A673 (cell line): Measurements from ENCODE around the gene CSTF1. TPM values are rescaled to one million over a fixed set of nuclear protein-coding genes. Genes with fewer than 3 reads are reported as not detected.

ENCODE experiments used
- BruUV-seq: library from RNA; stranded (reverse); fragments of 400-500 nt; replicated peaks from 2 replicates; lab custom pipeline; 2021; lab: Mats Ljungman, UMichigan
- CTCF ChIA-PET: fragments of 300-600 bp; sonication (Branson Sonifier 250); formaldehyde crosslinking; loops from one replicate; lab custom pipeline; 2022; ENCODE audit warnings: antibody characterized with exemption; lab: Charles Lee
- POLR2A ChIA-PET: fragments of 300-600 bp; sonication (Branson Sonifier 250); formaldehyde crosslinking; loops from one replicate; lab custom pipeline; 2022; ENCODE audit warnings: antibody characterized with exemption; ENCODE audit not compliant: low non-redundant PET; lab: Charles Lee
- DNase-seq: peaks from one replicate; pipeline ENCODE4 v3.0.0-alpha.2; 2015; ENCODE audit warnings: low spot score
- H3K27ac ChIP-seq: fragments of 200-600 bp; sonication (generic); 2 replicates; pipeline ENCODE4 v1.5.1; 2016; ENCODE audit warnings: mixed run types, low read depth, mild to moderate bottlenecking, mixed read lengths, antibody characterized with exemption, low read length; ENCODE audit not compliant: poor library complexity, severe bottlenecking
- H3K27me3 ChIP-seq: fragments of 200-600 bp; sonication (generic); replicated peaks from 2 replicates; pipeline ENCODE4 v1.6.1; 2017; ENCODE audit warnings: mixed run types, low read depth, mild to moderate bottlenecking, mixed read lengths, antibody characterized with exemption, low read length; ENCODE audit not compliant: insufficient read depth, poor library complexity
- H3K36me3 ChIP-seq: fragments of 200-600 bp; sonication (generic); 2 replicates; pipeline ENCODE4 v1.6.1; 2016; ENCODE audit warnings: mixed run types, mild to moderate bottlenecking, mixed read lengths, antibody characterized with exemption, low read length; ENCODE audit not compliant: insufficient read depth, poor library complexity, severe bottlenecking
- H3K4me1 ChIP-seq: fragments of 200-600 bp; sonication (generic); 2 replicates; pipeline ENCODE4 v1.6.1; 2017; ENCODE audit warnings: mixed run types, mild to moderate bottlenecking, mixed read lengths, antibody characterized with exemption, low read length; ENCODE audit not compliant: insufficient read depth, poor library complexity, severe bottlenecking
- H3K4me3 ChIP-seq: fragments of 200-600 bp; sonication (generic); 2 replicates; pipeline ENCODE4 v1.5.1; 2016; ENCODE audit warnings: low read depth, mixed run types, mild to moderate bottlenecking, mixed read lengths, low read length; ENCODE audit not compliant: poor library complexity, severe bottlenecking
- H3K9me3 ChIP-seq: fragments of 200-600 bp; sonication (generic); 2 replicates; pipeline ENCODE4 v1.6.1; 2016; ENCODE audit warnings: mixed run types, low read depth, mild to moderate bottlenecking, mixed read lengths, antibody characterized with exemption, low read length; ENCODE audit not compliant: poor library complexity, severe bottlenecking
- EZH2 ChIP-seq: fragments of 200-600 bp; sonication (generic); IDR thresholded peaks from 2 replicates; pipeline ENCODE4 v1.6.1; 2017; ENCODE audit warnings: borderline replicate concordance, low read depth, mild to moderate bottlenecking, mixed read lengths, antibody characterized with exemption, low read length; ENCODE audit not compliant: poor library complexity, severe bottlenecking
- intact Hi-C: fragments of 100-400 bp; cut with micrococcal nuclease; formaldehyde crosslinking; loops from one replicate; pipeline ENCODE4 v1.10.0; 2022; ENCODE audit not compliant: unreplicated experiment
- total RNA-seq: library from RNA; stranded (reverse); gene quantifications from 2 replicates; pipeline ENCODE4 v1.2.3, GENCODE V29; 2021
- TF ChIP-seq, protein P1 (sequence below): fragments of 300-800, 200-600 bp; sonication (generic); conservative IDR thresholded peaks from 2 replicates; pipeline ENCODE4 v1.5.1; 2017; ENCODE audit warnings: low read depth, mild to moderate bottlenecking, antibody characterized with exemption, low read length, moderate library complexity, mixed read lengths

The CSTF1 gene
- total RNA-seq, 1 experiment from 2014 or later = 58.2 TPM

DNA sequence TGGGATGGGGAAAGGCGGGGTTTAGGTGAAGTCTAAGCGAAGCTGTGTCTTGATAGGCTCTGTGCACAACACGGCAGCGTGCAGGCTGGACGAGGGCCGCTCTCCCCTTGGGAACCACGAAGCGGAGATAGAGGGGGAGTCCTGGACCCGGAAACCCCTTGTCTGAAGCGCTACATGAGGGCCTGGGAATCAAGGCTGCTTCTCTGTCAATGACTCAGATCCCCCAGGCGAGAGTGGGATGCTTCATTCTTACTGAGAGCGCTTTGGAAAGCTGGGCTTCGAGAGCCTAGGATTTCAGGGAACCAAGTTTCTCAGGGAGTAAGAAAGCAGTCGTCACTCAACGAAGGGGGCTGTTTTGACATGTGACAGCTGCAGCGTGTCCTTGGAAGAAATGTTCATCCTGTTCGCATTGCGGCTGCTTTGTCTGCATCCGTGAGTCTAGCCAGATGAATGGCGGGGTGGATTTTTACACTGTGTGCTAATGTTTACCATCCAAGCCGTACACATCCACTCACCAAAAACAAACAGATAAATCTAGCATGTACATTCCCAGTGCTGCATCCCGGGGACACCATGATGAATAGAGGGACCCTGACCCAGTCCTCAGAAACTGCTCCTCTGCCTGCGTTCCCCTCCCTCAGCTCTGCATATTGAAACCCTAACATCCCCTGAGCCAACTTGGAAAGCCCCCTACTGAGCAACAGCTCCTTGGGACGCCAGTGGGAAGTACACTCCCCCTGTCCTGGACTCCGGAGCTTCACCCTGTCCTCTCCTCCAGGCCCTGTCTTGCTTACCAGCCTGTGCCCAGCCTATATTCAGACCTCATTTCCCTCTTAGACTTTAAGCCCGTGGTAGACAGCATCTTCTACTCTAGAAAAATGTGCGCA is 51.5 kb downstream of the CSTF1 start:
- Histone ChIP-seq H3K4me1 (no peaks in the 10 kb centered on the region), H3K27ac (no peak overlapping the region), H3K36me3 (no peaks in the 10 kb centered on the region), H3K4me3 (no peak overlapping the region), H3K9me3 (no peaks in the 10 kb centered on the region), H3K27me3 (no peaks in the 10 kb centered on the region)
- TF ChIP-seq, protein P1, sequence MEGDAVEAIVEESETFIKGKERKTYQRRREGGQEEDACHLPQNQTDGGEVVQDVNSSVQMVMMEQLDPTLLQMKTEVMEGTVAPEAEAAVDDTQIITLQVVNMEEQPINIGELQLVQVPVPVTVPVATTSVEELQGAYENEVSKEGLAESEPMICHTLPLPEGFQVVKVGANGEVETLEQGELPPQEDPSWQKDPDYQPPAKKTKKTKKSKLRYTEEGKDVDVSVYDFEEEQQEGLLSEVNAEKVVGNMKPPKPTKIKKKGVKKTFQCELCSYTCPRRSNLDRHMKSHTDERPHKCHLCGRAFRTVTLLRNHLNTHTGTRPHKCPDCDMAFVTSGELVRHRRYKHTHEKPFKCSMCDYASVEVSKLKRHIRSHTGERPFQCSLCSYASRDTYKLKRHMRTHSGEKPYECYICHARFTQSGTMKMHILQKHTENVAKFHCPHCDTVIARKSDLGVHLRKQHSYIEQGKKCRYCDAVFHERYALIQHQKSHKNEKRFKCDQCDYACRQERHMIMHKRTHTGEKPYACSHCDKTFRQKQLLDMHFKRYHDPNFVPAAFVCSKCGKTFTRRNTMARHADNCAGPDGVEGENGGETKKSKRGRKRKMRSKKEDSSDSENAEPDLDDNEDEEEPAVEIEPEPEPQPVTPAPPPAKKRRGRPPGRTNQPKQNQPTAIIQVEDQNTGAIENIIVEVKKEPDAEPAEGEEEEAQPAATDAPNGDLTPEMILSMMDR = no peak
- no peak for TF ChIP-seq EZH2
- ChIA-PET POLR2A (no interaction called here), CTCF (no interaction called here)
- BruUV-seq = no TSS peak
- DNase-seq = no peak
- intact Hi-C loops = no loop called here

DNA sequence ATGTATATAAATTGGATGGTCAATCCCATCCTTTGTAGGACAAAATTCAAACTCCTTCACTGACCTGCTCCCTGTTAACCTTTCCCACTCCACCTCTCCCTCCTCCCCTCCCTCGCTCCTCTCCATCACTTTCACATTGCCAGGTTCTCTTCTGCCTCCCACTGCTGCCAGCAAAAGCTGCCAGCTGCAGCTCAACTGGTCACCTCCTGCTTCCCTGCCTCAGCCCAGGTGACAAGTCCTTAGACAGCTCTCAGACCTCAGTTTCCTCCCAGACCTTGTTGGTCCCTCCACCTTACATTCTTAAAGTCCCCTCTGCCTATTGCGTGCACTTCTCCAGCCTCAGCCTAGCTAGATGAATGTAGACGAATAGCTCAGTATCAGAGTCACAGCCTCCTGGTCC is 52.7 kb downstream of the CSTF1 start:
- Histone ChIP-seq H3K4me3 (no peak overlapping the region), H3K27ac (no peak overlapping the region), H3K9me3 (no peaks in the 10 kb centered on the region), H3K27me3 (no peaks in the 10 kb centered on the region), H3K4me1 (no peaks in the 10 kb centered on the region), H3K36me3 (no peaks in the 10 kb centered on the region)
- intact Hi-C loops = no loop called here
- ChIA-PET POLR2A (no interaction called here), CTCF (no interaction called here)
- no TSS peak for BruUV-seq
- no peak for DNase-seq
- TF ChIP-seq, protein P1 = no peak
- no peak for TF ChIP-seq EZH2

DNA sequence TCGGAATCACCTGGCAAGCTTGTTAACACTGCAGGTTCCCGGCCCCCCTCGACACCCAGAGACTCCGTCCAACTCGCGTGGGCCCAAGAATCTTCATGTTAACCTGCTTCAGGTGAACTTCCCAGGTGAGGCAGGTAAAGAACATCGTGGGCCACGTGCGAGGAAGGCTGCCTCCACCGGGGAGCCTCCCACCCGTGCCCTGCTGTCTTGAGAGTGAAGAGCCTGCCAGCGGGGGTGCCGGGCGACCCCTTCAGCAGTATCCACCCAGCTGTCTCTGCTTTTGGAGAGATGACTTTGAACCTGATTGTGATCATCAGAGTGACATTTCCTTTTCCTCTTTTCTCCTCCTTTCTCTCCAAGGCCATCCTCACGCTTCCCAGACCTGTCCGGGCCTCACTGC is 53.1 kb downstream of the CSTF1 start:
- ChIA-PET POLR2A (no interaction called here), CTCF (no interaction called here)
- no TSS peak for BruUV-seq
- DNase-seq = no peak
- Histone ChIP-seq H3K4me3 (no peak overlapping the region), H3K36me3 (no peaks in the 10 kb centered on the region), H3K9me3 (no peaks in the 10 kb centered on the region), H3K27me3 (no peaks in the 10 kb centered on the region), H3K27ac (no peak overlapping the region), H3K4me1 (no peaks in the 10 kb centered on the region)
- intact Hi-C loops = no loop called here
- TF ChIP-seq, protein P1 = no peak
- no peak for TF ChIP-seq EZH2
